Mesenchymal stem cell (in vitro differentiated cells and primary cell): ENCODE data around the gene STARD8.

Experiments
- DNase-seq: peaks from one replicate; pipeline ENCODE4 v3.0.0-alpha.2; 2013
- H2AFZ ChIP-seq: one replicate; pipeline ENCODE4 v1.6.1; 2013; ENCODE audit warnings: low read depth, mild to moderate bottlenecking, control low read depth, inconsistent platforms, low read length, moderate library complexity
- H2AK5ac ChIP-seq: 2 replicates; pipeline ENCODE4 v1.6.1; 2013; ENCODE audit warnings: low read length, moderate library complexity, mild to moderate bottlenecking, inconsistent platforms; ENCODE audit not compliant: severe bottlenecking
- H2BK120ac ChIP-seq: one replicate; pipeline ENCODE4 v1.6.1; 2013; ENCODE audit warnings: low read depth, mild to moderate bottlenecking, inconsistent platforms, low read length, moderate library complexity
- H2BK12ac ChIP-seq, 2 experiments: one replicate each; pipeline ENCODE4 v1.6.1; 2013; ENCODE audit warnings: inconsistent platforms in 2 of 2, low read length in 2 of 2, mild to moderate bottlenecking in 2 of 2, moderate library complexity in 2 of 2, control low read depth in 1 of 2
- H2BK15ac ChIP-seq: one replicate; pipeline ENCODE4 v1.6.1; 2013; ENCODE audit warnings: mild to moderate bottlenecking, low read depth, inconsistent platforms; ENCODE audit not compliant: poor library complexity, severe bottlenecking
- H2BK5ac ChIP-seq: 2 replicates; pipeline ENCODE4 v1.6.1; 2013; ENCODE audit warnings: low read depth, mild to moderate bottlenecking, low read length, control low read depth, inconsistent platforms; ENCODE audit not compliant: poor library complexity, severe bottlenecking
- H3K14ac ChIP-seq, 2 experiments: one replicate each; pipeline ENCODE4 v1.6.1; 2013; ENCODE audit warnings: inconsistent platforms in 2 of 2, low read length in 2 of 2, control low read depth in 1 of 2, mild to moderate bottlenecking in 1 of 2, moderate library complexity in 1 of 2
- H3K18ac ChIP-seq, 2 experiments: one replicate each; pipeline ENCODE4 v1.6.1; 2013; ENCODE audit warnings: inconsistent platforms in 2 of 2, low read length in 2 of 2, control low read depth in 1 of 2, low read depth in 1 of 2, mild to moderate bottlenecking in 1 of 2
- H3K23ac ChIP-seq, 2 experiments: one replicate each; pipeline ENCODE4 v1.6.1; 2013; ENCODE audit warnings: inconsistent platforms in 2 of 2, low read length in 2 of 2, mild to moderate bottlenecking in 2 of 2, moderate library complexity in 2 of 2, control low read depth in 1 of 2
- H3K27ac ChIP-seq: 2 replicates; pipeline ENCODE4 v1.5.1; 2013; ENCODE audit warnings: mild to moderate bottlenecking, moderate library complexity, low read length, control low read depth, inconsistent platforms; ENCODE audit not compliant: poor library complexity, severe bottlenecking
- H3K27me3 ChIP-seq, 2 experiments: 2 replicates each; pipeline versions ENCODE4 v1.6.1 to v1.7.0; 2013; ENCODE audit warnings: low read length in 2 of 2, mild to moderate bottlenecking in 2 of 2, moderate library complexity in 2 of 2, control low read depth in 1 of 2, inconsistent platforms in 1 of 2; ENCODE audit not compliant: control insufficient read depth in 1 of 2, insufficient read depth in 1 of 2
- H3K36me3 ChIP-seq, 2 experiments: 2 replicates each; pipeline versions ENCODE4 v1.6.1 to v1.7.0; 2013; ENCODE audit warnings: low read length in 2 of 2, control low read depth in 1 of 2, inconsistent platforms in 1 of 2, low read depth in 1 of 2, mild to moderate bottlenecking in 1 of 2; ENCODE audit not compliant: insufficient read depth in 2 of 2, control insufficient read depth in 1 of 2
- H3K4ac ChIP-seq, 2 experiments: one replicate each; pipeline ENCODE4 v1.6.1; 2013; ENCODE audit warnings: inconsistent platforms in 2 of 2, low read length in 2 of 2, mild to moderate bottlenecking in 2 of 2, moderate library complexity in 2 of 2, control low read depth in 1 of 2, low read depth in 1 of 2
- H3K4me1 ChIP-seq: 2 replicates; pipeline ENCODE4 v1.6.1; 2013; ENCODE audit warnings: low read depth, low read length, control low read depth; ENCODE audit not compliant: control insufficient read depth, insufficient read depth
- H3K4me2 ChIP-seq: 2 replicates; pipeline ENCODE4 v1.6.1; 2013; ENCODE audit warnings: low read length, mild to moderate bottlenecking, inconsistent platforms; ENCODE audit not compliant: poor library complexity, severe bottlenecking
- H3K4me3 ChIP-seq, 2 experiments: 2 replicates each; pipeline versions ENCODE4 v1.5.1 to v1.7.0; 2013; ENCODE audit warnings: low read length in 2 of 2, mild to moderate bottlenecking in 2 of 2, control low read depth in 1 of 2, low read depth in 1 of 2; ENCODE audit not compliant: insufficient read depth in 1 of 2
- H3K79me1 ChIP-seq: replicated peaks from 2 replicates; pipeline ENCODE4 v1.6.1; 2013; ENCODE audit warnings: mild to moderate bottlenecking, control low read depth, low read length, inconsistent platforms; ENCODE audit not compliant: poor library complexity, severe bottlenecking
- H3K9ac ChIP-seq: 2 replicates; pipeline ENCODE4 v1.7.0; 2013; ENCODE audit warnings: mild to moderate bottlenecking, low read length, moderate library complexity
- H3K9me3 ChIP-seq: 2 replicates; pipeline ENCODE4 v1.7.0; 2013; ENCODE audit warnings: mild to moderate bottlenecking, low read length; ENCODE audit not compliant: control insufficient read depth
- H4K8ac ChIP-seq: one replicate; pipeline ENCODE4 v1.6.1; 2013; ENCODE audit warnings: inconsistent platforms, mild to moderate bottlenecking, low read length, moderate library complexity
- H4K91ac ChIP-seq: one replicate; pipeline ENCODE4 v1.6.1; 2013; ENCODE audit warnings: mild to moderate bottlenecking, low read length, inconsistent platforms
- WGBS: methylation state at CpG from one replicate; pipeline ENCODE4 v1.1.7; 2013; ENCODE audit warnings: mixed read lengths; 5-methylcytosine and 5-hydroxymethylcytosine counted together

Gene STARD8

GRCh38 chrX:68676335-68676734 lies 28.9 kb downstream of the STARD8 start:
- Histone ChIP-seq H3K4ac (no peak overlapping the region), H3K14ac (no peak overlapping the region), H3K23ac (no peak overlapping the region), H3K27ac (no peak overlapping the region), H2BK120ac (no peak overlapping the region), H2BK15ac (no peak overlapping the region), H3K36me3 (no peaks in the 10 kb centered on the region), H2BK5ac (no peak overlapping the region), H3K4me1 (no peaks in the 10 kb centered on the region), H3K4me2 (no peak overlapping the region), H3K18ac (no peak overlapping the region), H3K79me1 (no peaks in the 10 kb centered on the region), H4K8ac (no peak overlapping the region), H3K9me3 (no peaks in the 10 kb centered on the region), H2AFZ (no peak overlapping the region), H4K91ac (no peak overlapping the region), H3K4me3 (no peak overlapping the region), H2BK12ac (no peak overlapping the region), H2AK5ac (no peak overlapping the region), H3K27me3 (peaks cover 0 to 60% of the 10 kb centered on the region in 2 experiments), H3K9ac (no peak overlapping the region)
- WGBS: 67% methylated on average over 1 of the region's 3 CpGs
- DNase-seq: no peak

- no peak overlapping the region for H2BK15ac ChIP-seq
- H2BK120ac ChIP-seq: no peak overlapping the region
- WGBS: 35% methylated on average over 3 of the region's 4 CpGs
- H3K27me3 ChIP-seq: peaks cover 0 to 59% of the 10 kb centered on the region in 2 experiments
- no peak overlapping the region for H3K23ac ChIP-seq
- no peaks in the 10 kb centered on the region for H3K36me3 ChIP-seq
- no peak overlapping the region for H3K4me2 ChIP-seq
- H3K18ac ChIP-seq: no peak overlapping the region
- H4K8ac ChIP-seq: no peak overlapping the region
- H3K27ac ChIP-seq: no peak overlapping the region
- no peaks in the 10 kb centered on the region for H3K9me3 ChIP-seq
- no peaks in the 10 kb centered on the region for H3K79me1 ChIP-seq
- H2AK5ac ChIP-seq: no peak overlapping the region
- no peak overlapping the region for H2AFZ ChIP-seq
- H2BK5ac ChIP-seq: no peak overlapping the region
- no peak overlapping the region for H3K4me3 ChIP-seq
- DNase-seq: no peak
- no peak overlapping the region for H4K91ac ChIP-seq
- H2BK12ac ChIP-seq: no peak overlapping the region
- no peak overlapping the region for H3K9ac ChIP-seq
- H3K4ac ChIP-seq: no peak overlapping the region
- H3K4me1 ChIP-seq: peaks cover 1% of the 10 kb centered on the region
- H3K14ac ChIP-seq: no peak overlapping the region
Measured at GRCh38 chrX:68677998-68678397, 30.5 kb downstream of the STARD8 start.

GRCh38 chrX:68681443-68681941 lies 34.0 kb downstream of the STARD8 start:
- Histone ChIP-seq H3K23ac (no peak overlapping the region), H3K27ac (no peak overlapping the region), H3K9ac (no peak overlapping the region), H3K4me2 (no peak overlapping the region), H3K9me3 (no peaks in the 10 kb centered on the region), H3K79me1 (no peaks in the 10 kb centered on the region), H3K27me3 (peaks cover 0 to 69% of the 10 kb centered on the region in 2 experiments), H3K4ac (no peak overlapping the region), H2AK5ac (no peak overlapping the region), H3K18ac (no peak overlapping the region), H2BK120ac (no peak overlapping the region), H2BK15ac (no peak overlapping the region), H3K14ac (no peak overlapping the region), H4K8ac (no peak overlapping the region), H4K91ac (no peak overlapping the region), H3K36me3 (no peaks in the 10 kb centered on the region), H3K4me1 (peaks cover 13% of the 10 kb centered on the region), H2BK5ac (no peak overlapping the region), H2BK12ac (no peak overlapping the region), H3K4me3 (no peak overlapping the region), H2AFZ (no peak overlapping the region)
- WGBS: 40% methylated on average over 1 of the region's 2 CpGs
- peak; percentile 20 for DNase-seq

- H4K8ac ChIP-seq: no peak overlapping the region
- H3K18ac ChIP-seq: no peak overlapping the region
- peaks cover 0 to 70% of the 10 kb centered on the region in 2 experiments for H3K27me3 ChIP-seq
- H3K23ac ChIP-seq: no peak overlapping the region
- no peak overlapping the region for H3K4me3 ChIP-seq
- no peak overlapping the region for H2BK120ac ChIP-seq
- H3K9ac ChIP-seq: no peak overlapping the region
- H2BK12ac ChIP-seq: no peak overlapping the region
- H3K4me2 ChIP-seq: no peak overlapping the region
- H3K27ac ChIP-seq: no peak overlapping the region
- no peak overlapping the region for H2BK15ac ChIP-seq
- no peak overlapping the region for H3K14ac ChIP-seq
- H3K79me1 ChIP-seq: no peaks in the 10 kb centered on the region
- H3K36me3 ChIP-seq: no peaks in the 10 kb centered on the region
- H4K91ac ChIP-seq: no peak overlapping the region
- no peak overlapping the region for H2AFZ ChIP-seq
- no peak for DNase-seq
- H3K9me3 ChIP-seq: no peaks in the 10 kb centered on the region
- H3K4me1 ChIP-seq: peaks cover 15% of the 10 kb centered on the region
- WGBS: 100% methylated on average over 3 of the region's 3 CpGs
- H2AK5ac ChIP-seq: no peak overlapping the region
- H3K4ac ChIP-seq: no peak overlapping the region
- no peak overlapping the region for H2BK5ac ChIP-seq
Measured at GRCh38 chrX:68682790-68683189, 35.3 kb downstream of the STARD8 start.
